HL-60/S4 treated with retinoic acid at 250 ng/mL for 4 days and 3 days (cell line): ENCODE measurements around the gene TTC3.
"Not testable (repeated sequence)": the region's sequence is repeated elsewhere in the genome, so short reads cannot be mapped to it uniquely, and the experiment has no call there.

Experiments used
- in situ Hi-C: fragments of 300-500 bp; cut with MboI; formaldehyde crosslinking; loops from 2 replicates; pipeline ENCODE4 v1.7.0; 2022; ENCODE audit warnings: low sequenced_read_pairs

Gene TTC3, protein sequence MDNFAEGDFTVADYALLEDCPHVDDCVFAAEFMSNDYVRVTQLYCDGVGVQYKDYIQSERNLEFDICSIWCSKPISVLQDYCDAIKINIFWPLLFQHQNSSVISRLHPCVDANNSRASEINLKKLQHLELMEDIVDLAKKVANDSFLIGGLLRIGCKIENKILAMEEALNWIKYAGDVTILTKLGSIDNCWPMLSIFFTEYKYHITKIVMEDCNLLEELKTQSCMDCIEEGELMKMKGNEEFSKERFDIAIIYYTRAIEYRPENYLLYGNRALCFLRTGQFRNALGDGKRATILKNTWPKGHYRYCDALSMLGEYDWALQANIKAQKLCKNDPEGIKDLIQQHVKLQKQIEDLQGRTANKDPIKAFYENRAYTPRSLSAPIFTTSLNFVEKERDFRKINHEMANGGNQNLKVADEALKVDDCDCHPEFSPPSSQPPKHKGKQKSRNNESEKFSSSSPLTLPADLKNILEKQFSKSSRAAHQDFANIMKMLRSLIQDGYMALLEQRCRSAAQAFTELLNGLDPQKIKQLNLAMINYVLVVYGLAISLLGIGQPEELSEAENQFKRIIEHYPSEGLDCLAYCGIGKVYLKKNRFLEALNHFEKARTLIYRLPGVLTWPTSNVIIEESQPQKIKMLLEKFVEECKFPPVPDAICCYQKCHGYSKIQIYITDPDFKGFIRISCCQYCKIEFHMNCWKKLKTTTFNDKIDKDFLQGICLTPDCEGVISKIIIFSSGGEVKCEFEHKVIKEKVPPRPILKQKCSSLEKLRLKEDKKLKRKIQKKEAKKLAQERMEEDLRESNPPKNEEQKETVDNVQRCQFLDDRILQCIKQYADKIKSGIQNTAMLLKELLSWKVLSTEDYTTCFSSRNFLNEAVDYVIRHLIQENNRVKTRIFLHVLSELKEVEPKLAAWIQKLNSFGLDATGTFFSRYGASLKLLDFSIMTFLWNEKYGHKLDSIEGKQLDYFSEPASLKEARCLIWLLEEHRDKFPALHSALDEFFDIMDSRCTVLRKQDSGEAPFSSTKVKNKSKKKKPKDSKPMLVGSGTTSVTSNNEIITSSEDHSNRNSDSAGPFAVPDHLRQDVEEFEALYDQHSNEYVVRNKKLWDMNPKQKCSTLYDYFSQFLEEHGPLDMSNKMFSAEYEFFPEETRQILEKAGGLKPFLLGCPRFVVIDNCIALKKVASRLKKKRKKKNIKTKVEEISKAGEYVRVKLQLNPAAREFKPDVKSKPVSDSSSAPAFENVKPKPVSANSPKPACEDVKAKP (N-terminal part only)

DNA sequence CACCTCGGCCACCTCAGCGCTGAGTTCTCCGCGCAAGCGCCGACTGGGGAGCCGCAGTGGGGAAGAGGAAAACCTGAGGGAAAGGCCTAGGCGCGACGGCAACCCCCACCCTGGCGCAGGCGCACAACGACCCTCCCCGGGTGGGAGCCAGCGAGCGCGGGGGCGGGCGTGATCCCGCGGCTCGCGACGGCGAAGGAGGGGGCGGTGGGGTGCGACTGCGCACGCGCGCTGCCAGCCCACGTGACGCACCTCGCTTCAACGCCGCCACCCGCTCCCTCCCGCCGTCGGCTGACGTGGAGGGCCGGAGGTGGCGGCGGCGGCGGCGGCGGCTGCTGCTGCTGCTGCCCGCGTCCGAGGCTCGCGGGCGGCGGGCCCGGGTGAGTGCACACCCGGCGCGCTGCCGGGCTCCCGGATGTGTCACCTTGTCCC is at the start of gene TTC3, which contains the start of gene PIGP:
Gene TTC3, plus strand, starts transcription at position 267 of the 429 bp plus-strand sequence. CDS start 14,004 bp downstream, outside the sequence.
Gene PIGP, minus strand, starts transcription at position 84 of the 429 bp plus-strand sequence. CDS start 556 bp downstream, outside the sequence.
- in situ Hi-C loops = no loop called here

DNA sequence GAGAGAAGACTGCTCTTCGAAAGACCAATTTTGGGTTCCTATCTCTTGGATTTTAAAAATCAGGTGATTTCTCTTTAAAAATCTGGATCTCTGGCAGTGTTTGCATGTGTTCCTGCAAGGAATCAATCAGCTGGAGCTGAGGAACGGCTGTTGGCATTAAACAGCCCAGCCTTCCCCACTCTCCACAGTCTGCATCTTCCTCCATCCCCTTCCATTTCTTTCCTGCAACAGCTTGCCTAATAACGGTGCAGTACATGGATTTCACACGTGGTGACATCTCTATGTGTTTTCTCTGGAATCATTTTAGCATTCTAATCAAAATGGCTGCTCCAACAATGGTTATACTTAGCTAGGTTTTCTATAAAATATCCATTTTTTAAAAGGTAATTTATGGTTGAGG is 46.6 kb upstream of the TTC3 start:
- in situ Hi-C loops = no loop called here

DNA sequence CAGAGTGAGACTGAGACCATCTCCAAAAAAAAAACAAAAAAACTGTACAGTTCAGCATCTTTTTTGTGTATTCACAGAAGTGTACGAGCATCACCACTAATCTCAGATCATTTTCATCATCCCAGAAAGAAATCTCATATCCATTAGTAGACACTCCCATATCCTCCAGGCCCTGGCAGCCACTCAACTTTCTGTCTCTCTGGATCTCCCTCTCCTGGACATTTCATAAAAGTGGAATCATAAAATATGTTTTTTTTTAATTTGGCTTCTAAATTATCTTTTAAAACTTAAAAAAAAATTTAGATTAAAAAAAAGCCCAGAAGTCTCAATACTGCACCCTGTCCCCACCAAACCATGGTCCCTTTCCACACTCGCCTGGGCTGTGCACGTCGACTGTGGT is 44.5 kb upstream of the TTC3 start:
- in situ Hi-C loops = no loop called here

DNA sequence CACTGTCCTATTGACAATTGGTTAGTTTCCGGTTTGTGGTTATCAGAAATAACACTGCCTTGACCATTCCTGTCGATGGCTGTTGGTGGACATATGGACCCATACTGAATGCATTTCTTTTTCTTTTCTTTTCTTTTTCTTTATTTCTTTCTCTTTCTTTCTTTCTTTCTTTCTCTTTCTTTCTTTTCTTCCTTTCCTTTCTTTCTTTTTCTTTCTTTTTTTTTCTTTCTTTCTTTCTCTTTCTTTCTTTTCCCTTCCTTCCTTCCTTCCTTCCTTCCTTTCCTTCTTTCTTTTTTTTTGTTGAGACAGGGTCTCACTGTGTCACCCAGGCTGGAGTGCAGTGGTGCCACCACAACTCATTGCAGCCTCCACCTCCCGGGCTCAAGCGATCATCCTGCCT is 42.2 kb upstream of the TTC3 start:
- in situ Hi-C loops = no loop called here

DNA sequence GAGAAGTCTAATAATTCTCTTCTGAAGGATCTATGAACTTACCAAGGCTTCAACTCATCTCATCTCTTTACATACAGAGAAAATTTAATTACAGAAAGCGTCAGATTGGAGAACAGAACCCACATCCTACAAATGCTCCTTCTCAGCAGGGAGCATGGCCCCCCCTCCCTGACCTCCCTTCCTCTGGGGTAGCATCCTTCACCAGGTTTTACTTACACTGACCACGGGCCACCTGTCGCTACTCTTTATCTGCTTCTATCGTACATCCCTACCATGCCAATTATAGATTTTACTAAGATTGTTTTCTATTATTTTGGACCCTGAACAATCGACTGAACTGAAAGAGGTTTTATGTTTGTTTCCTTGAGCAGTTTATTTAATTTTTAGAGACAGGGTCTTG is 40.8 kb upstream of the TTC3 start:
- in situ Hi-C loops = no loop called here

DNA sequence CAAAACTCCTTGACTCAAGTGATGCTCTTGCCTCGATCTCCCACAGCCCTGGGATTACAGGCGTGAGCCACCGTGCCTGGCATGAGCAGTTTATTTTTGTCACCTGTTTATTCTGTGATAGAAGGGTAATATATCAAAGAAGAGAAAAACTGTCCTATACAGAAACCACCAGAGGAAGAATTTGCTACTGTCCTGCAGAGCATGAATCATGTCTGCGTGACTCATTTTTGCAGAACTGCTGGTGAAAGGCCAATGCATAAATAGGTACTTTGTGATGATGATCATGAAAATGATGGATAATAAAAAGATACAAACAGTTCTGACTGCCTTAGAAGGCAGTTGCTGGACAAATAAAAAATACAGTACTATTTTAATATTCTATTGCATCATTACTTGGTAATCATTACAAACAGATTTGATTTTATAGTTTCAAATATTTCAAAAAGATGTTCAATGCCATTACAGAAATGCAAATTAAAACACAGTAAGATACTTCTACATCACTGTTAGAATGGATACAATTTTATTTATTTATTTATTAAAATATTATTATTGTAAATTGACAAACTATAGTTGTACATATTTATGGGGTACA is 40.1 kb upstream of the TTC3 start:
- in situ Hi-C loops = no loop called here

DNA sequence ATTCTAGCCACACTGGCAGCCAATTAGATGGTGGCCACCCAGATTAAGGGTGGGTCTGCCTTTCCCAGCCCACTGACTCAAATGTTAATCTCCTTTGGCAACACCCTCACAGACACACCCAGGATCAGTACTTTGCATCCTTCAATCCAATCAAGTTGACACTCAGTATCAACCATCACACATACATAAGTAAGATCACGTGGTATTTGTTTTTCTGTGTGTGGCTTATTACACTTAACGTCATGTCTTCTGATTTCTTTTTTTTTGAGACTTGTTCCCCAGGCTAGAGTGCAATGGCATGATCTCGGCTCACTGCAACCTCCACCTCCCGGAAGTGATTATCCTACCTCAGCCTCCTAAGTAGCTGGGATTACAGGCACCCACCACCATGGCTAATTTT is 38.7 kb upstream of the TTC3 start:
- in situ Hi-C loops = not testable (repeated sequence)

DNA sequence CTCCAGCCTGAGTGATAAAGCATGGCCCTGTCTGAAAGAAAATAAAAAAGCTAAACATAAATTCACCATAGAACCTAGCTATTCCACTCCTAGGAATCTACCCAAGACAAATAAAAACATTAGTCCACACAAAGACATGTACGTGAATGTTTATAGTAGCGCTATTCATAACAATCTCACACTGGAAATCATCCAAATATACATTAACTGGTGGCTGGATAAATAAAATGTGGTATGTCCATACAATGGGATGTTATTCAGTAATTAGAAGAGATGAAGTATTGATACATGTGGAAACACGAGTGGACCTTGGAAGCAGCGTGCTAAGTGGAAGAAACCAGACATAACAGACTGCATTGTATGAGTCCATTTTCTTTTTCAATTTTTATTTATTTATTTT is 36.9 kb upstream of the TTC3 start:
- in situ Hi-C loops = no loop called here

DNA sequence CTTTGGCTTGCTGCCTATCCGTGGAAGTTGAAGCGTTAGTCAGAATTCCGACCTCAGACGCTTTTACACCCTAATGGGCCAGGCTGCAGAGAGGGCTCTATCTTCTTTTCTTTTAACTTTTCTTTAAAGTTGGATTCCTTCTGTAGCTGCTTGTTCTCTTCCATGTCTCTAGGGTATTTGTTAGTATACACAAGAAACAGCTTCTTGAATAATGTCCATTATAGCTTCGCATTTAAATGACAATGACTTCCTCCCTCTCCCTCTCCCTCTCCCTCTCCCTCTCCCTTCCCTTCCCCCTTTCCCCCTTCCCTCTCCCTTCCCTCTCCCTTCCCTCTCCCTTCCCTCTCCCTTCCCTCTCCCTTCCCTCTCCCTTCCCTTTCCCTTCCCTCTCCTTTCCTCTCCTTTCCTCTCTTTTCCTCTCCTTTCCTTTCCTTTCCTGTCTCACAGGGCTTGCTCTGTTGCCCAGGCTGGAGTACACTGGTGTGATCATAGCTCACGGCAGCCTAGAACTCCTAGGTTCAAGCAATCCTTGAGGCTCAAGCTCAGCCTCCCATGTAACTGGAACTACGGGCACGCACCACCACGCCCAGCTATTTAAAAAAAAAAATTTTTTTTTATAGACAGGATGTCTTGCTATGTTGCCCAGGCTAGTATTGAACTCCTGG is 33.5 kb upstream of the TTC3 start:
- in situ Hi-C loops = no loop called here

DNA sequence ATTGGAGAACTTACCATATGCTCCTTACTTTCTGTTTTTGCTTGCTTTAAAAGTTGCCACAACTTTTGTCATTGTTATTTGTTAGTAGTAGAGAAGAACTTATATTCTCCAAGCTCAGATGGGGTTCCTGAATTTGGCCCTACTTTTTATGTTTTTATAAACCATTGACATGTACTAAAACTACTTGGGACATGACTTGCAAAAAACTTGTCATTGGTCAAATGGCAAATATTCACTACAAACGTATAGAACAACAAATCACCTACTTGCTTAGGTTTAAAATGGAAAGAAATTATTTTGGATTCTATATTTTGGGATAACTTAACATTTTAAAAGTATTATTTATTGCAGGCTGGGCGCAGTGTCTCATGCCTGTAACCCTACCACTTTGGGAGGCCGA is 32.8 kb upstream of the TTC3 start:
- in situ Hi-C loops = no loop called here

DNA sequence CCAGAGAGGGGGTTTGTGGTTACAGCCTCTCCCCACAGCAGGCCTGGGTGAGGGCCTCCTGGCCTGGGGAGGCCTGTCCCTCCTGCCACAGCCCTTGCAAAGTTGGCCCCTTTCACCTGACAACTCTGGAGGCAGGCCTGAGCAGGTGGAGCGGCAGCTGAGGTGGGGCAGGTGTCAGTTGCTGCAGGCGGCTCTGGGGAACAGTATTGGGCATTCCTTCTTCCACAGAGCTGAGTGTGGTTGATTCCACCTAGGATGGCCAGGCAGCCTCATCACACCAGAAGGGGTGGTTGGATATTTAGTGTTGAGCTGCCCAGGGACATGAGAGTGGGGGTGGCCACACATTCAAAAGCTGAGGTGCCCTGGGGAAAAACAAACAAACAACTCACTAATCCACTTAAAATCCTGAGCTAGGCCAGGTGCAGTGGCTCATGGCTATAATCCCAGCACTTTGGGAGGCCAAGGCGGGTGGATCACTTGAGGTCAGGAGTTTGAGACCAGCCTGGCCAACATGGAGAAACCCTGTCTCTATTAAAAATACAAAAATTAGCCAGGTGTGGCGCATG is 31.3 kb upstream of the TTC3 start:
- in situ Hi-C loops = no loop called here

DNA sequence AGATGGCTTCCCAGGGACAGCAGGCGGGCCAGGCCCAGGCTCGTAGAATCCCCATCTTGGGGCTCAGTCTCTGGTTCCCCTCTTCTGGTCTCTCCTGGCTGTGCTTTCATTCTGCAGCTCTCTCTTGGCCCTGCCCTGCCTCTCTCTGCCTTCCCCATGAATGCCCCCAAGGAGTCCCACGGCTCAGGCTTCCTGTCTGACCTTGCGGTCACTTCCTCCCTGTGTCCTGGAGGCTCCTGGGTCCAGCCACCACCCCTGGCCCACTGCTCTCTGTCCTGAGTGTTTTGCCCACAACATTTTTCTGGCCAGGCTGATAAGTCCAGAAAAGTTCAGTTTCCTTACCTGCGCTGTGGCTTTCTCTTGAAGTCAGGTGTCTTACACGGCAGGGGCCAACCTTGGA is 29.2 kb upstream of the TTC3 start:
- in situ Hi-C loops = no loop called here

DNA sequence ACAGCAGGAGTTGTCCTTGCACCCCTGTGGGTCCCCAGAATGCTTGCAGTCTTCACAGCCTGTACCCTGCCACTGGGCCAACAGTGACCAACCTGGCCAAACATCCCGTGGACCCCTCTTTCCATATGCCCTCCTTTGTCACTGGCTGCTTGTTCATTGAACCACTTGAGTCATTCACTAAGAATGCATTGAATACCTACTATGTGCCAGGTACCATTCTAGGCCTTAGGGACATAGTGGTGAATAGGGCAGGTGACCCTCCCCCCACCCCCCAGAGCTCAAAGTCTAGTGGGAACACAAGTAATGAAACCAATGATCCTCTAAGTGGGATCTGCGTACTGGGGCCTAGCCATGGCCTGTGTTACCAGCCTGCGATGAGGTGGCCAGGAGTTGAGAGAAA is 28.4 kb upstream of the TTC3 start:
- in situ Hi-C loops = no loop called here

DNA sequence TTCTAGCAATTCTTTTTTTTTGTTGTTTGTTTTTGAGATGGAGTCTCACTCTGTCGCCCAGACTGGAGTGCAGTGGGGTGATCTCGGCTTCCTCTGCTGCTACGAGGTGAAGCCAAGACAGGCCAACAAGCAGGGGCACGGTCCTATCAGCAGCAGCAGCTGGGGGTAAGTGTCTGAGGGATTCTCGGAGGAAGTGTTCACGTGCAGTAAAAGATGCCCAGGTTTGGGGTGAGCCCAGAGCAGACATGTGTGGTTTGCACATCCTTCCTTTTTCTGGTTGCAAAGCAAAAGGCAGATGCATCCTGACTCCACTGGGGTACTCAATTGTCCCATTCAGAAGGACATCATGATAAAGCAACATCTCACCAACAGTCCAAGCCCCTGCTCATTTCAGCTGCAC is 27.9 kb upstream of the TTC3 start:
- in situ Hi-C loops = no loop called here

DNA sequence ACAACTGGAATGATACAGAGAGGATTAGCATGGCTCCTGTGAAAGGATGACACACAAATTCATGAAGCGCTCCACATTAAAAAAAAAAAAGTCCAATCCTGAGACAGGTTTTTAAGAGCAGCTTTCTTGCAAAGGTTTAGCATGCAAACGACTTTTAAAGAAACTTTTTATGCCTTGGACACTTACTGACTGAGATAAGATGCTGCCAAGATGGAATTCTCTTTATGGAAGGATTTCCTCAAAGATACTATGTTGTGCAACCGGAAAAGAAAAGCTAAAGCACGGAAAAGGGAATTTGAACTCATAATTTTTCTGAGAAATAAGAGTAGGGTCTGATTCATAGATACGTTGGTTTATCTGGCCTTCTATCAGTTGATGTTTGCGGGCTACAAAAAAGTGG is 27.5 kb upstream of the TTC3 start:
- in situ Hi-C loops = no loop called here

DNA sequence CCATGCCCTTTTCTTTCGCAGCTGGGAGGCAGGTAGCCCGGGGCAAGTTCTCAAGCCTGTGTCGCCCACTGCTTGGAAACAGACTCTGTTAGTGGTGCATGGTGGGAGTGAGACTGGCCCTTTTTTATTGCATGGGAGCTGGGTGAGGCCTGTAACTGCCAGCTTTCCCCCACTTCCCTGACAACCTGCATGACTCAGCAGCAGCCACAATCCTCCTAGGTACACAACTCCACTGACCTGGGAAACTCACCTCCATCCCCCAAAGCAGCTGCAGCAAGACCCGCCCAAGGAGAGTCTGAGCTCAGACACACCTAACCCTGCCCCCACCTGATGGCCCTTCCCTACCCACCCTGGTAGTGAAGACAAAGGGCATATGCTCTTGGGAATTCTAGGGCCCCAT is 26.0 kb upstream of the TTC3 start:
- in situ Hi-C loops = no loop called here

DNA sequence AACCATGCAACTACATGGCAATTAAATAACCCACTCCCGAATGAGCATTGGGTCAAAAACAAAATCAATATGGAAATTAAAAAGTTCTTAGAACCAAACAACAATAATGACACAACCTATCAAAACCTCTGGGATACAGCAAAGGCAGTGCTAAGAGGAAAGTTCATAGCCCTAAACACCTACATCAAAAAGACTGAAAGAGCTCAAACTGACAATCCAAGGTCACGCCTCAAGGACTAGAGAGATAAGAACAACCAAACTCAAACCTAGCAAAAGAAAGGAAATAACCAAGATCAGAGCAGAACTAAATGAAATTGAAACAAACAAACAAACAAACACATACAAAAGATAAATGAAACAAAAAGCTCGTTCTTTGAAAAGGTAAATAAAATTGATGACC is 23.3 kb upstream of the TTC3 start:
- in situ Hi-C loops = not testable (repeated sequence)

DNA sequence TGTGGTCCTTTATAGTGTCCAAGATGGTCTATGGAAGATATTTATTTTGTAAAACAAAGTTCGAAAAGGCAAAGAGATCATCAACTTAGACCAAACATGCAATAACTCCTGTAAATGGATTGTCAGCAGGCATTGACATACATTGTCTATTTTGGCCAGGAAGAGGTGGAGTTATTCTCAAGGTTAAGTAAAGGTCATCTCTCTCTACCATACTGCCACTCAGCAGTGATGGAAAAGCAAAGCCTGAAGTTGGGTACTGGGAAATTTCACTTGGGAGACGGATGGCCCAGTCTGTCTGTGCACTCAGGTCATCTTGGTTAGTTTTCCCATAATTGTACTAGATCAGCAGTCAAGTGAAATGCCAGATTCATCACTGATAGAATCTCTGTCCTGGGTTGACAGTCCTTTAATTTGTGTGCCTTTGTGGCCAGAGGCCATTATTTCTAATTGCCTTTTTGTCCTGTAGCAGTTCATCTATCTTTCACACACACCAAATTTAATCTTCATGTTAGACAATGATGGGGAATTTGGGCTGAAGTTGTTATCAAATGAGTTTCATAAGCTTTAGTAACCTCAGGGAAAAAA is 17.7 kb upstream of the TTC3 start:
- in situ Hi-C loops = no loop called here

DNA sequence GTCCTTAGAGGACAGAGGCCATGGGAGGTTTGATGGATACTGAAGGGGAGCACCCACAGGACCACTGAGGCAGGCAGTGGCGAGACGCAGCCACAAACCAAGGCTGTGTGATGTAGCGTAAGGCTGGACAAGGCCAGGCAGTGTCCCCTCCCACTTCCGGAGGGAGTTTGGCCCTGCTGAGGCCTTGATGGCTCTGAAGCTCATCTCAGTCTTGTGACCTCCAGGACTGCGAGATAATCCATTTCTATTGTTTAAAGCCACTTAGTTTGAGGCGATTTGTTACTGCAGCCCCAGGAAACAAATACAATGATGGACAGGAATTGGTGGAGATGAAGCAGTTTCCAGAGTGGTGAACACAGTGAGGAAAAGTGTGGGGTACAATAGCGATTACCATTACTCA is 15.4 kb upstream of the TTC3 start:
- in situ Hi-C loops = no loop called here

DNA sequence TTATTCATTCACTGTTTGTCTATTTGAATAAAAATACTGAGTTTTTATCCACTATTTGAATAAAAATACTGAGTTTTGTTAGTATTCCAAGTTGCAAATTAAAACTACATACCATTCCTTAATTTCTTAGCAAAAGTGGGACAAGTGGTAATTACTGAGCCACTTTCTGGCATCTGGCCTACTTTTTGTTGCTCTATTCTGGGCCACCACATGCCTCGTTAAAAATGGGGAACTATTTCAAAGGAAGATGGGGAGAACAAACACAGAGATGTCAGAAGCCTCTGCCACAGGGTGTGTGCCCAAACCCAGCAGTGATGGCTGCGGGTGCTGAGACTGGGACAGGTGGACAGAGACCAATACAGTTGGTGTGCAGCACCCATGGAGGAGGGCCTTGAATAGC is 14.8 kb upstream of the TTC3 start:
- in situ Hi-C loops = no loop called here
